Measurements from ENCODE around the gene STK32B.

Gene STK32B

DNA sequence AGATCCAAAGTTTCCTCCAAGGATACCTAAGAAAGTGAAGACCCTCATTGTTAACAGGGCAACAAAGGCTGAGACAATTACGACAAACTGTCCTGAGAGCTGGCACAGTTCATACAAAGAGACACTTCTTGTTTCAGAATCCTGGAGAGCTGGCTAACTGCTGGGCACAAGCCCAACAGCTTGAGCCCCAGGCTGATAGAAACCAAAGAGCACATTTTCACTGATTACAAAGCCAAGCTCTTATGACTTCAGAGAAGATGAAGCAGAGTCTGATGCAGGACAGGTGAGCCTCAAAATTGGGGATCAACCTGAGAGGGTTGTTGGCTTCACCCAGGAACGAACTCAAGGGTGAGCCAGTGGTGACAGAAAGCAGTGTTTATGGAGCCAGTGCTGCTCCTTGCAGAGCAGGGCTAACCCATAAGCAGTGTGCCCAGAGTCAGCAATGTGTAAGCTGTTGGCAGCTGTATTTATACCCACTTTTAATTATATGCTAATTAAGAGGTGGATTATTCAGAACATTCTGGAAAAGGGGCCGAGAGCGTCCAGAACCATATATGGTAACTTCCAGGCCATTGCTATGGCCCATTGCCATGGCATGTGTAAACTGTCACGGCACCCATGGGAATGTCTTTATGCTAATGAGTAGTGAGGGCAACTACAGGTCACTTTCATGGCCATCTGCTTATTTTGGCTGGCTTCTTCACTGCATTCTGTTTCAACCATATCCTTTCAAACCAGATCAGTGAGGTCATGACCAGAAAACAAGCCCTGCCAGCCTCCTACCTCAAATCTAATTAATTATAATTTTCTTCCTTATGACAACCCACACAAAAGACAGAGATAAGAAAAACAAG, 473.4 kb downstream of the STK32B start:
- H3K27ac ChIP-seq = no peak overlapping the region
- TF ChIP-seq ZFX (IDR thresholded peaks at IDR 0.05) = no peak
- TF ChIP-seq, protein P1, sequence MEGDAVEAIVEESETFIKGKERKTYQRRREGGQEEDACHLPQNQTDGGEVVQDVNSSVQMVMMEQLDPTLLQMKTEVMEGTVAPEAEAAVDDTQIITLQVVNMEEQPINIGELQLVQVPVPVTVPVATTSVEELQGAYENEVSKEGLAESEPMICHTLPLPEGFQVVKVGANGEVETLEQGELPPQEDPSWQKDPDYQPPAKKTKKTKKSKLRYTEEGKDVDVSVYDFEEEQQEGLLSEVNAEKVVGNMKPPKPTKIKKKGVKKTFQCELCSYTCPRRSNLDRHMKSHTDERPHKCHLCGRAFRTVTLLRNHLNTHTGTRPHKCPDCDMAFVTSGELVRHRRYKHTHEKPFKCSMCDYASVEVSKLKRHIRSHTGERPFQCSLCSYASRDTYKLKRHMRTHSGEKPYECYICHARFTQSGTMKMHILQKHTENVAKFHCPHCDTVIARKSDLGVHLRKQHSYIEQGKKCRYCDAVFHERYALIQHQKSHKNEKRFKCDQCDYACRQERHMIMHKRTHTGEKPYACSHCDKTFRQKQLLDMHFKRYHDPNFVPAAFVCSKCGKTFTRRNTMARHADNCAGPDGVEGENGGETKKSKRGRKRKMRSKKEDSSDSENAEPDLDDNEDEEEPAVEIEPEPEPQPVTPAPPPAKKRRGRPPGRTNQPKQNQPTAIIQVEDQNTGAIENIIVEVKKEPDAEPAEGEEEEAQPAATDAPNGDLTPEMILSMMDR (conservative IDR thresholded peaks at IDR 0.05) = no peak

DNA sequence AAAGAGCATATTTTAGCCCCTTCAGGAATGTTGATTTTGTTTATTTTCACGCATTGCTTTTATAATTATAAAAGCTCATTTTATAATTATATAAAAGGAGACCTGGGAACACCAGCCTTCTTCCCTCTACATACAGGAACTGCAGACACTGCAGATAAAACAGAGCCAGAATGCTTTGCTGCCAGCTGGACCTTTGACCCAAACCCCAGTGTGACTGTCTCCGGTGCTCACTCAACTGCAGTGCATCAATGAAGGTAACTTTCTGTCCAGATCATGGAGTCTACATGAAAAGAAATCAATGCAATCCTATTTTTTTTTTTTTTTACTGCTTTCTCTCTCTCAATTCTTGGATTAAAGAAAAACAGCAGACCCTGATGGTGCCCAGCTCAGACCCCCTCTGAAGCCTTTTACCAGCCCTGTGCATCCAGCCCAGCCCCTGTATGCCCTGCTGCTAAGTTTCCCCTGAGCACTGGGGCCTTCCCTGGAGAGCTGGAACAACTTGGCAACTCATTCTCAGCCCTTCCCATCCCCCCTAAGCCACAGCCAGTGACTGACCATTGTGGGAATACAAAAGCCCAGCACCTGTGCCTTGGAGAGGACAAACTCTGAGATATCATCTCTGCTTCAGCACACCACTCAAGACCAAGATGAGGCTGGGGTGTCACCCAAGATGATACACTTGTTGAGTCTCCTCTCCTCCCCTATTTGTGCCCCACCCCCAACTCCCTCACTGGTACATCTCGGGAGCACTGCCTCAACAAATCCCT, 475.0 kb downstream of the STK32B start:
- TF ChIP-seq, protein P1 (conservative IDR thresholded peaks at IDR 0.05) = no peak
- TF ChIP-seq ZFX (IDR thresholded peaks at IDR 0.05) = no peak
- H3K27ac ChIP-seq = no peak overlapping the region

DNA sequence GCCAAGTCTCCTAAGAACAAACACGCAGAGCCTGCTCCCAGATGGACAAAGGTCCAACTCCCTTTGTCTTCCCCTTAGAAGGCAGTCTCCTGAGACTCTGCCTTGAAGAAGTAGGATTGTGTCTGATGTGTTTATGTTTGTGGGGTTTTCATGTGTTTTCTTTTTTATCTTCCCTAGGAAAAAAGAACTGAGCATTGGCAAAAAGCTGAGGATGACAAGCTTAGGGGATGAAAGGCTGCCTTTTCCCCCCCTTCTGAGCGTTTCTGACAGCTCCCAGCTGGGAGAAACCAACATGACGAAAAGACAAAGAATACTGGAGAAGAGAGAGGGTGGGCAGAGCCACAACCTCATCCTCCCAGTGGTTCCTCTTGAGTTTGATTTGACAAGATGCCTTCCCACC, 475.9 kb downstream of the STK32B start:
- TF ChIP-seq, protein P1 (conservative IDR thresholded peaks at IDR 0.05) = no peak
- no peak for TF ChIP-seq ZFX (IDR thresholded peaks at IDR 0.05)
- no peak overlapping the region for H3K27ac ChIP-seq

DNA sequence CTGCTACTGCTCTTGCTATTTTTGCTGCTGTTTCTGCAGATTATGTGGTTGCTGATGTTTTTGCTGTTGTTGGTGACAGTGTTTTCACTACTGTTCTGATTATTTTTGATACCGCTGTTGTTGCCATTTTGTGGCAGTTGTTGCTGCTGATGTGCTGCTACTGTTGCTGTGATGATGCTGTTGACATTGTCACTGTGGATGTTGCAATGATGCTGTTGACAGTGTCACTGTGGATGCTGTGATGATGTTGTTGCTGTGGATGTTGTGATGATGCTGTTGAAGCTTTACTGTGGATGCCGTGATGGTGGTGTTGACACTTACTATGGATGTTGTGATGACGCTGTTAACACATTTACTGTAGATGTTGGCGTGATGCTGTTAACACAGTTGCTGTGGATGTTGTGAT, 476.8 kb downstream of the STK32B start:
- TF ChIP-seq, protein P1 (conservative IDR thresholded peaks at IDR 0.05) = no peak
- no peak for TF ChIP-seq ZFX (IDR thresholded peaks at IDR 0.05)
- H3K27ac ChIP-seq = no peak overlapping the region

DNA sequence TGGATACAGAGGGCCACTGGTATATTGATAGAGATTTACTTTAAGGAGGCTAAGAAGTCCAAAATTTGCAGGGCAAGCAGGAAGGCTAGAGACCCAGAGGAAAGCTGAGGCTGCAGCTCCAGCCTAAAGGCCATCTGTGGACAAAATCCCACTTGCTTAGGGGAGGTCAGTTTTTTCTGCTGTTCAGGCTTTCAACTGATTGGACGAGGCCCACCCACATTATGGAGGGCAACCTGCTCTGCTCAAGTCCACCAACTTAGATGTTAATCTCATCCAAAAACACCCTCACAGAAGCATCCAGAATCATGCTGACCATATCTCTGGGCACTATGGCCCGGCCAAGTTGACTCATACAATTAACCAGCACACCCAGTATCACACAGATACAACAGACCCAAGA, 480.8 kb downstream of the STK32B start:
- no peak overlapping the region for H3K27ac ChIP-seq
- TF ChIP-seq, protein P1 (conservative IDR thresholded peaks at IDR 0.05) = no peak
- no peak for TF ChIP-seq ZFX (IDR thresholded peaks at IDR 0.05)

DNA sequence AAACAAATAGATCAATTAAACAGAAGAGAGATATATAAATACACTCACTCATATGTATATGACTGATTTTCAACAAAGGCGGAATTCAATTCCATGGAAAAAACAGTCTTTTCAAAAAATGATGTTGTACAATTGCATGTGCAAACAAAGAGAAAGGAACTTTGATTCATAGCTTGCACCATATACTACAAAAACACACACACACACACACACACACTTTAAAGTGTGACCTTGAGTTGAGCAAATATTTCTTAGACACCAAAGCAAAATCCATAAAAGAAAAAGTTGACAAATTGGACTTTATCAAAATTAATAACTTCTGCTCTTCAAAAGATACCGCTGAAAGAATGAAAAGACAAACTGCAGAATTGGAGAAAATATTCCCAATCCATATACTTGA, 488.3 kb downstream of the STK32B start:
- no peak for TF ChIP-seq ZFX (IDR thresholded peaks at IDR 0.05)
- TF ChIP-seq, protein P1 (conservative IDR thresholded peaks at IDR 0.05) = no peak
- H3K27ac ChIP-seq = no peak overlapping the region

DNA sequence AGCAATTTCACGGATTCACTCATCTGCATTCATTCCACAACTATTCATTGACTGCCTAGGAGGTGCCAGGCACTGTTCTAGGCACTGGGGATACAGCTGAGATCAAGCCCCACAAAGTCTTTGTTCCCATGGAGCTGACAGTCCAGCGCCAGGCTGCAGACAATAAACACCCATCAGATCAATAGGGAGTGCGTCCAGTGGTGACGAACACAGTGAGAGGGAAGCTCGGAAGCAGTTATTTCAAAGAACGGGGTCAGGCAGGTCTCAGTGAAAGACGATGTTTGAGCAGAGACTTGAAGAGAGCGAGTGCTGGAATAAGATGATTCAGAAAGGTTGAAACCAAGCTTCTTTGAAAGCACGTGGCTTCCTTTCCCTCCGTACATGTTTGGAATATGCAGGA, 489.9 kb downstream of the STK32B start:
- no peak for TF ChIP-seq ZFX (IDR thresholded peaks at IDR 0.05)
- TF ChIP-seq, protein P1 (conservative IDR thresholded peaks at IDR 0.05) = no peak
- H3K27ac ChIP-seq = no peak overlapping the region

All from C4-2B (cell line).